ENCODE measurements around the gene EPHB1.

EPHB1 gene

GRCh38 chr3:134749802-134750553 is 45.1 kb upstream of the EPHB1 start:
- H3K27me3 ChIP-seq (ENCODE audit: insufficient read depth, poor library complexity, severe bottlenecking) = no peaks in the 10 kb centered on the region
- no peak overlapping the region for H3K27ac ChIP-seq (replicated peaks)
- TF ChIP-seq POLR2AphosphoS5 (IDR thresholded peaks at IDR 0.05; ENCODE audit: low read depth) = no peak
- TF ChIP-seq CTCF (IDR thresholded peaks at IDR 0.05; ENCODE audit: insufficient read depth, low read length) = no peak
- no peak for TF ChIP-seq GABPA (IDR thresholded peaks at IDR 0.05; ENCODE audit: low read depth)
- no peak for TF ChIP-seq SPI1 (IDR thresholded peaks at IDR 0.05; ENCODE audit: borderline replicate concordance, low read depth)
- no peak for TF ChIP-seq REST (IDR thresholded peaks at IDR 0.05; ENCODE audit: insufficient replicate concordance, low read depth)
- DNase-seq (ENCODE audit: low read depth in 1 of 2, low spot score in 1 of 2) = no peak
- no peak overlapping the region for H3K4me3 ChIP-seq (replicated peaks; ENCODE audit: insufficient read depth, low read length)

GRCh38 chr3:134751831-134752230 is 43.2 kb upstream of the EPHB1 start:
- DNase-seq (ENCODE audit: low read depth in 1 of 2, low spot score in 1 of 2) = no peak
- Histone ChIP-seq H3K4me3 (replicated peaks; ENCODE audit: insufficient read depth, low read length) (no peak overlapping the region), H3K27ac (replicated peaks) (no peak overlapping the region), H3K27me3 (ENCODE audit: insufficient read depth, poor library complexity, severe bottlenecking) (no peaks in the 10 kb centered on the region)
- no peak for TF ChIP-seq SPI1 (IDR thresholded peaks at IDR 0.05; ENCODE audit: borderline replicate concordance, low read depth)
- no peak for TF ChIP-seq GABPA (IDR thresholded peaks at IDR 0.05; ENCODE audit: low read depth)
- no peak for TF ChIP-seq POLR2AphosphoS5 (IDR thresholded peaks at IDR 0.05; ENCODE audit: low read depth)
- TF ChIP-seq REST (IDR thresholded peaks at IDR 0.05; ENCODE audit: insufficient replicate concordance, low read depth) = no peak
- TF ChIP-seq CTCF (IDR thresholded peaks at IDR 0.05; ENCODE audit: insufficient read depth, low read length) = no peak

GRCh38 chr3:134752761-134753461 is 42.1 kb upstream of the EPHB1 start:
- Histone ChIP-seq H3K4me3 (replicated peaks; ENCODE audit: insufficient read depth, low read length) (no peak overlapping the region), H3K27ac (replicated peaks) (no peak overlapping the region)
- TF ChIP-seq REST (IDR thresholded peaks at IDR 0.05; ENCODE audit: insufficient replicate concordance, low read depth) (no peak), GABPA (IDR thresholded peaks at IDR 0.05; ENCODE audit: low read depth) (no peak), SPI1 (IDR thresholded peaks at IDR 0.05; ENCODE audit: borderline replicate concordance, low read depth) (no peak), POLR2AphosphoS5 (IDR thresholded peaks at IDR 0.05; ENCODE audit: low read depth) (no peak)

More at GRCh38 chr3:134752761-134753461, 42.1 kb upstream of the EPHB1 start:
- H3K27me3 ChIP-seq (ENCODE audit: insufficient read depth, poor library complexity, severe bottlenecking) = no peaks in the 10 kb centered on the region
- no peak for DNase-seq (ENCODE audit: low read depth in 1 of 2, low spot score in 1 of 2)
